Endothelial cell of coronary artery (primary cell): ENCODE results near the gene NSD2. TPM values are rescaled to one million over a fixed set of nuclear protein-coding genes. Genes with fewer than 3 reads are reported as not detected.

ENCODE experiments used
- total RNA-seq: library from RNA; depleted of rRNA; stranded (reverse); fragments of >200 nt; gene quantifications from 2 replicates; pipeline ENCODE4 v1.2.3, GENCODE V29; 2014

The NSD2 gene
- 47.7 and 54.8 TPM in 2 replicates for total RNA-seq

DNA sequence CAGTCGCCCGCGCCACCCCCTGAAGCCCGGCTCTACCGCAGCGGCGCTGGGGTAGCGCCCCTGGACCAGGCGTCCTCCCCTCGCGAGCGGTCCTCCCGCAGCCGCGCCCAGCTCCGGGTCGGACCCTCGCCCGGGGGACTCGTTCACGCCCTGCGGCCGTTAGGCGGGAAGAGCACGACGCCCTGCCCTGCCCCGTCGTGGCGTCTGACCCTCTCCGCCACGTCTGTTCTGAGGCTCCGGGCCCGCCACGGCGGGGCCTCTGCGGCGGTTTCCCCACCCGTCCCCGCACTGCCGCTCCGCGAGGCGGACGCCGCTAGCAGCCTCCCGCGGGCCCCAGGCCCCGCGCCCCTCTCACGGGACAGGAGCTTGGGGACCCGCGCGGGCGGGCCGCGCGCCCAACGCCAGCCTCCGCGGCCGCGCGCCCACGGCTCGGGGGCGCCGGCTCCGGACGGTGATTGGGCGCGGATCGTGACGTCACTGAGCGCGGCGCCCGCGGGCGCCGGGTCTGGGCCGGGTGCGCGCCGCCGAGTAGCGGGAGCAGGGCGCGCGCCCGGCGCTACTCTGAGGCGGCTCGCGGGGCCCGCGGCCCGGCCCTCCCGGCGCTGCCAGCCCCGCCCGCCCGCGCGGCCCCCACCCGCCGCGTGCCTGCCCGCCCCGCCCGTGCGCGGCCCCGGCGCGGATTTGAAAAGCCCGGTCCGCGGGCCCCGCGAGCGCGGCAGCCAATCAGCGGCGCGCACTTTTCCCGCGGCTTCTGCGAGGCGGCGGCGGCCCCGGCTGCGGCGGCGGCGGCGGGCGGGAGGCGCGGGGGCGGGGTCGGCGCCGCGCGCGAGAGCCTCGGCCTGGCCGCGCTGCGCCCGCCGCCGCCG lies at the start of gene NSD2:
Gene NSD2 (plus strand): TSS at position 816 of the 866 bp plus-strand sequence. CDS start 29,262 bp downstream, outside the sequence.

GRCh38 chr4:1856071-1856942 lies 14.9 kb upstream of the NSD2 start, which contains the start of gene LETM1:
Gene LETM1, minus strand, starts transcription at chr4:1856156. Its CDS starts 206 bp downstream, at chr4:1855950.

DNA sequence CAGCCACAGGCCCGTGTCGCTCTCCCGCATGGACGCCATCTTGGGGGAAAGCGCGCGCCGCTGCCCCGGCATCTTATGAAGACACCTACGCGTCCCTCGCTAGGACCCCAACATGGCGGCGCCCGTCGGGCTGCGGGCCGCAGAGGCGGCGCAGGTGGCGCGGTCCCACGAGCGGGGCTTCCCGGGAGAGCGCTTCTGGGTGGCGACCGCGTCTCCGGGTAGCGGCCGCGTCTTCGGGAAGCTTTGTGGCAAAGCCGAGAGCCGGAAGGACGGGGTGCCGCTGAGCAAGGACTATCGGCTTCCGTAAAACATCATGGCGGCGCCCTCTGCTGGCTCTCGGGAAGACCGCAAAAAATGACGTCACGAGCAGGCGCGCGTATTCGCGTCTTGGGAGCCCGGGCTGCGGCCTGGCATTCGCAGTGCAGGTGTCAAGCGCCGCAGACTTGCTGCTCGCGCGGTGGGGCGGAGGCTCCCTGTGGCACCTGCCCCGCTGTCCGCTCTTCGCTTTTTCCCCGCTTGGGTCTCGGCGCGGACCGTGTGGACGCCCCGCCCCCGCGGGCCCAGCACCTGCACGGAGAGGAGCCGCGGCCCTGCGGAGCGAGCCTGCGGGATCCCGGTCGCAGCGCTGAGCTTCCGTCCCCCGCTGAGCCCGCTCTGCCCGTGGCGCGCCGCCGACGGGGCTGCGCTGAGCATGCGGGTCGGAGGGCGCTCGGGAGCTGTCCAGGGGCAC lies 137.9 kb downstream of the NSD2 start, which contains the start of gene NELFA:
Gene NELFA (minus strand): TSS at position 54 of the 730 bp plus-strand sequence. CDS start 15 bp downstream, at position 39.

Other genes with a start within 250 kb of the NSD2 start
- gene FAM53A, start 187.1 kb upstream of the NSD2 start, total RNA-seq, result 1.3 and 1.4 TPM in 2 replicates
- 50.0 and 56.0 TPM in 2 replicates for gene SLBP, start 159.1 kb upstream of the NSD2 start, total RNA-seq
- 18.5 and 22.5 TPM in 2 replicates for gene TMEM129, start 150.1 kb upstream of the NSD2 start, total RNA-seq
- gene TACC3, start 149.9 kb upstream of the NSD2 start, total RNA-seq, result 11.0 and 23.0 TPM in 2 replicates
- 0.63 and 1.4 TPM in 2 replicates for gene FGFR3, start 78.1 kb upstream of the NSD2 start, total RNA-seq
- gene LETM1, start 15.2 kb upstream of the NSD2 start, total RNA-seq, result 108 and 137 TPM in 2 replicates
- 13.0 and 16.1 TPM in 2 replicates for gene NELFA, start 137.6 kb downstream of the NSD2 start, total RNA-seq
- gene NAT8L, start 187.9 kb downstream of the NSD2 start, total RNA-seq, result 0.09 and 0.38 TPM in 2 replicates